Astrocyte of the spinal cord (primary cell): ENCODE results near the gene PAGE2B.

Experiments used
- DNase-seq: peaks from one replicate; pipeline ENCODE4 v3.0.0; 2011; ENCODE audit warnings: low read depth, low spot score
- H3K4me3 ChIP-seq: 2 replicates; pipeline ENCODE4 v1.5.1; 2011; ENCODE audit warnings: low read depth, mild to moderate bottlenecking, low read length, moderate library complexity
- CTCF ChIP-seq: IDR thresholded peaks from 2 replicates; pipeline ENCODE4 v1.5.1; 2012; ENCODE audit warnings: low read depth, mild to moderate bottlenecking, low read length, inconsistent platforms
- in situ Hi-C: cut with HindIII; loops from 2 replicates; pipeline ENCODE4 v1.10.0; 2017; ENCODE audit warnings: low sequenced_read_pairs

The PAGE2B gene

DNA sequence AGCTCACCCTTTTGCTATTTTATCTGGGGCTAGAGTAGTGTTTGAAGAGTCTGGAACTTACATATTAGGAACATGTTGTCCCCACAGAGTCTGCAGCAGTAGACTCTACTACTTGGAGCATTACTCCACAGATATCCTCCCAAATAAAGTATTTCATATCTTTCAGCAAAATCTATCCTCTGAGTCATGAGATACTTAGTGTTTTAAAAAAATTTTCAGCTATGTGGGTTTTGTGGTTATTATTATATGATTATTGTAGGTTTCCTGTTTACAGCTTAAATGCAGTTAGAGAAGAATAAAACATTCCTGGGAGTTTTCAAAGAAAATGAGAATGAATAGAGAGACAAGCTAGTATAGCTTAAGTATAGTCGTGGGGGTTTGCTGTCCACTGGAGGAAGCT is 44.9 kb downstream of the PAGE2B start:
- TF ChIP-seq CTCF, result no peak
- in situ Hi-C loops, result no loop called here
- no peak for DNase-seq
- H3K4me3 ChIP-seq, result no peak overlapping the region

DNA sequence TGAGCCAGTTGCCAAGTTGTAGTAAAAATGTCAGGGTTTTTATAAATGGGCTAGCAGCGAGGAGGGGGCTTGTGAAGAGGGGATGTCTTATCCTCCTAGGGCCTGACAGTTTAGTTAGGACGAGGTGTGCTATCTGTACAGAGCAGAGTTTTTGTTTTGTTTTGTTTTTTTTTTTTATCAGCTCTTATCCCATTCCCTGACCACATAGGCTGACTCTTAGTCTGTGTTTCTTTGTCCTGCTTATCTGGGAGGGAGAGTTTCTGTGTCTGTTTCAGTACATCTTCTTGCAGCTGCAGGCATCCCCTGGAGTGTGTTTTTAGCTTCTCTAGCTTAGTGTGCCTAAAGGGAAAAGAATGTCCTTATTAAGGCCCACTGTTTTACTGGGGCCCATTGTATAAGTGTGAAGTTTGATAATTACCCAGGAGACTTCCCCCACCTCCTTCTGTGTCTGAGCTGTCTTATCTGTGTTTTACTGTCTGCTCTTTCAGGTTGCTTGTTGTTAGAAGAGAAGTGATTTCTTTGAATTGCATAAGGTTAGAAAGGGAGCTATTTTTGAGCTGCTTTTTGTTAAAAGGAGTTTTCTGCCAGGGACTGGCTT is 46.0 kb downstream of the PAGE2B start:
- TF ChIP-seq CTCF, result no peak
- no peak overlapping the region for H3K4me3 ChIP-seq
- in situ Hi-C loops, result no loop called here
- DNase-seq, result no peak

DNA sequence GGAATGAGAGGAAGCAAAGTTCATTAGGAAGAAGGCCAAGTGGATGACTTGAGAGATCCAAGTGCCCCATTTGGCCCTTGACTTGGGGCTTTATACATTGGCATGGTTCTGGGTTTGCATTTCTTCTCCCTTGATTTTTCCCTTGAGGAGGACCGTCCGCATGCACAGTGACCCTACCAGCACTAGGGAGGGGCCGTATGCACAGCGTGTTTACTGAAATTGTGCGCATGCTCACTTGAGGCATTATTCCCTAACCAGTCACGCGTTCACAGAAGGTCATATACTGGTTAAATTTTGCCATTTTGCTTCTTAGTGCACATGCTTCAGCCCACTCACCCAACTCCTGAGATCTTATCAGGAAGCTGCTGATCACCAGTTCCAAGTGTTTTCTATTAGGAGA is 49.1 kb downstream of the PAGE2B start:
- no peak overlapping the region for H3K4me3 ChIP-seq
- DNase-seq, result no peak
- in situ Hi-C loops, result no loop called here
- no peak for TF ChIP-seq CTCF

DNA sequence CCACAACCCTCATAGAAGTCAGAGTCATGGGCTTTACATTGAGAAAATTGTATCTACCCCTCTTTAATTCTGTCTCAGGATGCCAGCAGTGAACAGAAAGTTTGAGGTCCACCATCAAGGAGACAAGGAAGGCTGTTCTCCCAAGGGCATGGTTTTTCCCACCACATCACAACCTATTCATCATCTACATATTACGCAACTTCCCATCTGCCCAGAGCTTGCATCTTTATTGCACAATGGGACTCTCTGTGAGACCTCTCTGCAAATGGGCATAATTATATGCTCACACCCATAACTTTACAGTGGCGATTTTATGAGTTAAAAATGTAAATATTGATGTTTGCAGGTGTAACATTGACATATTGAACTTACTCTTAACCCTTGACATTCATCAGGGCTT is 52.9 kb downstream of the PAGE2B start:
- in situ Hi-C loops, result no loop called here
- H3K4me3 ChIP-seq, result no peak overlapping the region
- TF ChIP-seq CTCF, result no peak
- no peak for DNase-seq
